Measurements from ENCODE around the gene CEPT1. TPM values are rescaled to one million over a fixed set of nuclear protein-coding genes. Genes with fewer than 3 reads are reported as not detected.
"Not testable (repeated sequence)": the region's sequence is repeated elsewhere in the genome, so short reads cannot be mapped to it uniquely, and the experiment has no call there.

Gene CEPT1
- total and polyA plus RNA-seq, 9 of the 15 experiments (the other 6 are each of a cell fraction or from before 2014, with no cell fraction given) = 24.4 to 72.6 (median 42.4) TPM

DNA sequence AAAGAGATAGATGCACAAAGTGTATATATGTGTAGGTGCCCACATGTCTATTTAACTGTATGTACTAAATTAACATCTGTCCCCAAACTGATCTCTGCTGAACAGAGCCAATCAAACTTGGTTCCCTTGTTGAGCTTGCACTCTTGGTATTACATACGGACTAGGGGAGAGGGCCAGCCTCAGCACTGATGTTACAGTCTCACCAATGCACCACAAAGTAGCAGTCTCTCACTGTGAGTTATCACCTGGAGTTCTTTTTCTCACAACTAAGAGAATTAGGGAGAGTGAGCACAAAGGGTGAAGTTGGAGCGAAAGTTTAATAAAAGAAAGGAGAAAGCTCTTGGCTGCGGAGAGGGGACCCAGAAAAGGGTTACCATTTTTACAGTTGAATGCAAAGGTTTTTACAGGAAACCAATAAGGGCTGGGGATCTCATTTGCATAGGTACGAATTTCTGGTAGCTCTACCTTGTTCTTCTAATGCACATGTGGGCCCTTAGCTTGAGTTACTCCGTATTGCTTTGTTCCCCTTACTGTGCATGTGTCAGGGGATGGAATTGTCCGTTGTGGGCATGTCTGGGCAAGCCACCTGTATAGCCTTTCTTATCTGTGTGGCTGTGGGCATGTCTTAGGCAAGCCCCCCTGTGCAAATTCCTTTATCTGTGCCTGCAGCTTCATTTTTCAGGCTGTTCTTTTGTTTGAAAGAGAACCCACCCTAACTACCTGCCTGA lies 74.2 kb downstream of the CEPT1 start (continued):
- TF ChIP-seq ZNF561 (CRISPR knock-in tag; conservative IDR thresholded peaks at IDR 0.05) (no peak), DMBX1 (CRISPR knock-in tag; IDR thresholded peaks at IDR 0.05; ENCODE audit: borderline replicate concordance) (peak; percentile 67; the same call in 1 of the 2 replicates), CBFA2T2 (conservative IDR thresholded peaks at IDR 0.05) (peak; percentile 50), ZNF311 (CRISPR knock-in tag; IDR thresholded peaks at IDR 0.05) (no peak), ZFP36 (IDR thresholded peaks at IDR 0.05; ENCODE audit: low read depth, low read length, partially characterized antibody) (peak; percentile 43), NFYB (IDR thresholded peaks at IDR 0.05; ENCODE audit: extremely low read depth, insufficient read length) (no peak)

DNA sequence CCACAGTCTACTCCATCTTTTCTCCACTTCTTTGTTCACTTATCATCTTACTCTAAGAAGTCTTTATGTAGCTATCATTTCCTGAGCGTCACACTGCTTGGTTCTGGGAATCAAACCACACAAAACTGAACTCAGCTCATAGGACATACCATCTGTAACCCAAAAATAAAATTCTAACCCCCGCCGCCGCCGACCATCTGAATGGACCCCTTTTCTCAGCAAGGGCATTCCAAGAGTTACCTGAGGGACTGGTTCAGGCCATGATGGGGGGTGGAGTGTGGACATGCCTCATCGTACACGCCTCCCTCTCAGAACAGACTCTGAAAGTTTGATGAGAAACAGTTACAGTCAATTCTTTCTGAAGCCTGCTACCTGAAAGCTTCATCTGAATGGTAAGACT lies 74.9 kb downstream of the CEPT1 start:
- peaks cover 0 to under 1% of the 10 kb centered on the region in 2 experiments; a peak in 2 of 5 replicates for H3K27me3 ChIP-seq (ENCODE audit: control insufficient read depth in 2 of 2, insufficient read depth in 2 of 2, low read length in 2 of 2)
- no peaks in the 10 kb centered on the region for H3K79me2 ChIP-seq (ENCODE audit: control insufficient read depth, insufficient read depth, low read length)
- H3K4me3 ChIP-seq = no peak overlapping the region
- no peak for FAIRE-seq
- H2AFZ ChIP-seq (ENCODE audit: low read depth, low read length) = no peak overlapping the region
- in situ Hi-C loops (cut with MboI) (no loop called here), intact Hi-C loops (cut with micrococcal nuclease) (loop anchor here (10.0 kb wide), 1 partner anchor 450 kb away; no protein-coding TSS in a partner anchor)
- no peak overlapping the region for H3K9ac ChIP-seq (ENCODE audit: insufficient read depth in 1 of 2, low read depth in 2 of 2, low read length in 2 of 2)
- no peak overlapping the region for H3K4me2 ChIP-seq (ENCODE audit: insufficient read depth, low read length)
- ChIA-PET POLR2A (interaction anchor here (1.0 to 1.2 kb wide), 3 partner anchors 8 to 13 kb away, joined by 3 read pairs; no protein-coding TSS in a partner anchor), CTCF (ENCODE audit: low intra/inter-chr PET ratio) (no interaction called here)
- no peaks in the 10 kb centered on the region for H4K20me1 ChIP-seq (replicated peaks; ENCODE audit: control insufficient read depth, insufficient read depth, low read length)
- no TSS peak for BruUV-seq (replicated peaks)
- TF ChIP-seq FOXK1 (CRISPR knock-in tag; IDR thresholded peaks at IDR 0.05; ENCODE audit: borderline replicate concordance) (no peak), NR4A1 (CRISPR knock-in tag; IDR thresholded peaks at IDR 0.05) (no peak), NR4A1 (tag; IDR thresholded peaks at IDR 0.05) (0 out of 2 replicates have a peak, but pooled peaks have one; percentile 1)
- H3K27ac ChIP-seq (ENCODE audit: extremely low read depth, low read depth, low read length) = no peak overlapping the region
- H3K9me1 ChIP-seq (ENCODE audit: control insufficient read depth, insufficient read depth, low read length) = no peaks in the 10 kb centered on the region
- H3K9me3 ChIP-seq (replicated peaks; ENCODE audit: control insufficient read depth, insufficient read depth, low read depth, low read length) = no peaks in the 10 kb centered on the region
- no peaks in the 10 kb centered on the region for H3K36me3 ChIP-seq (ENCODE audit: control insufficient read depth, insufficient read depth, low read length)
- no peak for ATAC-seq
- 10% methylated on average over 7 of the region's 7 CpGs for WGBS (ENCODE audit: insufficient coverage, low coverage, missing lambda C conversion rate)
- DNase-seq (ENCODE audit: extremely low read depth in 1 of 4, low spot score in 3 of 4) = no peak
- H3K4me1 ChIP-seq (replicated peaks in 1 of 2; ENCODE audit: control insufficient read depth in 2 of 2, insufficient read depth in 2 of 2, low read length in 2 of 2) = peaks cover 0 to 10% of the 10 kb centered on the region in 2 experiments; a peak in 2 of 5 replicates

DNA sequence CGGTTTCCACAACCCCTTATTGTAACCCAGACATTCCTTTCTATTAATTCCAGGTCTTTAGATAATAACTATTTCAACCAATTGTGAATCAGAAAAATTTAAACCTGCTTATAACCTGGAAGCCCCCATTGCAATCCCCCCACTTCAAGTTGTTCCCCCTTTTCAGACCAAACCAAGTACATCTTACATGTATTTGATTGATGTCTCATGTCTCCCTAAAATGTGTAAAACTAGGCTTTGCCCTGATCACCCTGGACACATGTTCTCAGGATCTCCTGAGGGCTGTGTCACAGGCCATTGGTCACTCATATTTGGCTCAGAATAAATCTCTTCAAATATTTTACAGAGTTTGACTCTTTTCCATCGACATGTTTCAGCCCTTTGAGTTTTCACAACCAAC lies 75.3 kb downstream of the CEPT1 start:
- H3K9ac ChIP-seq (ENCODE audit: insufficient read depth in 1 of 2, low read depth in 2 of 2, low read length in 2 of 2); H3K27ac ChIP-seq (ENCODE audit: extremely low read depth, low read depth, low read length): not testable (repeated sequence)
- intact Hi-C loops (cut with micrococcal nuclease) = loop anchor here (10.0 kb wide), 1 partner anchor 450 kb away; no protein-coding TSS in a partner anchor

More for the DNA sequence above, 75.3 kb downstream of the CEPT1 start:
- H3K9me3 ChIP-seq (replicated peaks; ENCODE audit: control insufficient read depth, insufficient read depth, low read depth, low read length); H3K36me3 ChIP-seq (ENCODE audit: control insufficient read depth, insufficient read depth, low read length); FAIRE-seq; DNase-seq (ENCODE audit: extremely low read depth in 1 of 4, low spot score in 3 of 4); H2AFZ ChIP-seq (ENCODE audit: low read depth, low read length); H3K4me2 ChIP-seq (ENCODE audit: insufficient read depth, low read length); ATAC-seq; H3K27me3 ChIP-seq (ENCODE audit: control insufficient read depth in 2 of 2, insufficient read depth in 2 of 2, low read length in 2 of 2); in situ Hi-C loops (cut with MboI); CTCF ChIA-PET (ENCODE audit: low intra/inter-chr PET ratio); H3K4me3 ChIP-seq; BruUV-seq (replicated peaks); H3K79me2 ChIP-seq (ENCODE audit: control insufficient read depth, insufficient read depth, low read length); H3K4me1 ChIP-seq (replicated peaks in 1 of 2; ENCODE audit: control insufficient read depth in 2 of 2, insufficient read depth in 2 of 2, low read length in 2 of 2); H3K9me1 ChIP-seq (ENCODE audit: control insufficient read depth, insufficient read depth, low read length); H4K20me1 ChIP-seq (replicated peaks; ENCODE audit: control insufficient read depth, insufficient read depth, low read length): not testable (repeated sequence)
- POLR2A ChIA-PET = interaction anchor here (1.1 kb wide), 1 partner anchor 8 kb away, joined by 3 read pairs; no protein-coding TSS in a partner anchor
- 0% methylated on average over 2 of the region's 2 CpGs for WGBS (ENCODE audit: insufficient coverage, low coverage, missing lambda C conversion rate)

Data from K562 (cell line).